Bronchus fibroblast of lung (primary cell): ENCODE data around the gene CFC1B. TPM values are rescaled to one million over a fixed set of nuclear protein-coding genes. Genes with fewer than 3 reads are reported as not detected.

Experiments
- total RNA-seq: library from RNA; depleted of rRNA; stranded (reverse); fragments of >200 nt; gene quantifications from 2 replicates; pipeline ENCODE4 v1.2.3, GENCODE V29; 2015

CFC1B gene
- not detected in 2 replicates for total RNA-seq

GRCh38 chr2:130520992-130521391, at the start of gene CFC1B:
Gene CFC1B (plus strand): TSS chr2:130521222. CDS start chr2:130521485, 263 bp downstream.

GRCh38 chr2:130509228-130509627, 11.8 kb upstream of the CFC1B start, which contains the start of gene POTEI:
Gene POTEI (minus strand): TSS chr2:130509328. CDS start chr2:130509235, 93 bp downstream.

Other genes starting within 250 kb of the CFC1B start
- 116 and 132 TPM in 2 replicates for gene IMP4, start 178.3 kb upstream of the CFC1B start, total RNA-seq
- 15.6 and 26.7 TPM in 2 replicates for gene PTPN18, start 165.2 kb upstream of the CFC1B start, total RNA-seq
- not detected in 2 replicates for gene POTEI, start 11.9 kb upstream of the CFC1B start, total RNA-seq
- gene CFC1, start 78.4 kb downstream of the CFC1B start, total RNA-seq: not detected in 2 replicates
- not detected in 2 replicates for gene POTEJ, start 90.2 kb downstream of the CFC1B start, total RNA-seq
- not detected in 2 replicates for gene GPR148, start 207.8 kb downstream of the CFC1B start, total RNA-seq
- not detected in 2 replicates for gene AMER3, start 234.3 kb downstream of the CFC1B start, total RNA-seq